H1 (cell line): ENCODE results near the gene CCT6A. TPM values are rescaled to one million over a fixed set of nuclear protein-coding genes. Genes with fewer than 3 reads are reported as not detected.

Experiments
- CTCF ChIA-PET: fragments of 300-600 bp; sonication (Branson Sonifier 250); formaldehyde crosslinking; loops from one replicate; lab custom pipeline; 2021; ENCODE audit not compliant: partially characterized antibody; lab: Charles Lee
- POLR2A ChIA-PET: fragments of 300-600 bp; sonication (Branson Sonifier 250); formaldehyde crosslinking; loops from one replicate; lab custom pipeline; 2021; ENCODE audit warnings: inconsistent platforms; ENCODE audit not compliant: partially characterized antibody; lab: Charles Lee
- DNase-seq, 2 experiments: peaks; one replicate each; pipeline versions ENCODE4 v3.0.0 to v3.0.0-alpha.2; 2010 to 2022; ENCODE audit warnings: low spot score in 2 of 2, low read depth in 1 of 2, mixed read lengths in 1 of 2
- FAIRE-seq: peaks from 2 replicates; lab custom pipeline; 2011; peaks lifted over from hg19 to GRCh38; lab: Jason Lieb, UNC
- H2AFZ ChIP-seq: 2 replicates; pipeline ENCODE4 v1.8.1; 2012; ENCODE audit warnings: low read length, inconsistent platforms
- H2AK5ac ChIP-seq: 2 replicates; pipeline ENCODE4 v1.6.1; 2013; ENCODE audit warnings: low read depth, low read length
- H2BK120ac ChIP-seq: replicated peaks from 2 replicates; pipeline ENCODE3; 2013; ENCODE audit warnings: low read depth, low read length, inconsistent platforms
- H2BK12ac ChIP-seq: 2 replicates; pipeline ENCODE4 v1.6.1; 2013; ENCODE audit warnings: low read depth, low read length
- H2BK15ac ChIP-seq: 2 replicates; pipeline ENCODE4 v1.6.1; 2013; ENCODE audit warnings: low read length
- H2BK20ac ChIP-seq: 2 replicates; pipeline ENCODE4 v1.6.1; 2013; ENCODE audit warnings: low read length
- H2BK5ac ChIP-seq: 2 replicates; pipeline ENCODE4 v1.6.1; 2013; ENCODE audit warnings: low read depth, low read length
- H3K14ac ChIP-seq: 2 replicates; pipeline ENCODE4 v1.6.1; 2013; ENCODE audit warnings: inconsistent platforms; ENCODE audit not compliant: insufficient read length
- H3K18ac ChIP-seq: 2 replicates; pipeline ENCODE4 v1.6.1; 2013; ENCODE audit warnings: low read length; ENCODE audit errors: extremely low read depth
- H3K23ac ChIP-seq: 2 replicates; pipeline ENCODE4 v1.6.1; 2013; ENCODE audit warnings: inconsistent platforms; ENCODE audit not compliant: insufficient read length
- H3K23me2 ChIP-seq: 2 replicates; pipeline ENCODE4 v1.6.1; 2013; ENCODE audit warnings: low read depth, low read length
- H3K27ac ChIP-seq: 2 replicates; pipeline ENCODE4 v1.6.1; 2011; ENCODE audit warnings: low read depth, low read length, inconsistent platforms
- H3K27me3 ChIP-seq, 4 experiments: replicated peaks in 1 of 4; 1 replicate in 1 of 4; 2 replicates in 3 of 4; pipeline versions ENCODE4 v1.6.1 to v1.8.1; 2011 to 2013; ENCODE audit warnings: low read length in 3 of 4, mild to moderate bottlenecking in 3 of 4, inconsistent platforms in 2 of 4, mixed read lengths in 2 of 4, moderate library complexity in 1 of 4; ENCODE audit not compliant: control insufficient read depth in 3 of 4, insufficient read depth in 3 of 4; ENCODE audit errors: extremely low read depth in 1 of 4
- H3K36me3 ChIP-seq, 4 experiments: 2 replicates each; pipeline versions ENCODE4 v1.6.1 to v1.8.1; 2011 to 2013; ENCODE audit warnings: mild to moderate bottlenecking in 4 of 4, low read length in 3 of 4, moderate library complexity in 2 of 4, control low read depth in 1 of 4, inconsistent platforms in 1 of 4; ENCODE audit not compliant: insufficient read depth in 4 of 4, control insufficient read depth in 2 of 4
- H3K4ac ChIP-seq: replicated peaks from 2 replicates; pipeline ENCODE3; 2013; ENCODE audit warnings: low read length, low read depth, mixed read lengths, inconsistent platforms; ENCODE audit not compliant: insufficient read length
- H3K4me1 ChIP-seq, 4 experiments: replicated peaks in 1 of 4; 1 replicate in 1 of 4; 2 replicates in 3 of 4; pipeline versions ENCODE4 v1.6.1 to v1.8.1; 2011 to 2013; ENCODE audit warnings: low read length in 3 of 4, inconsistent platforms in 2 of 4, mixed read lengths in 1 of 4; ENCODE audit not compliant: insufficient read depth in 4 of 4, control insufficient read depth in 3 of 4
- H3K4me2 ChIP-seq, 2 experiments: 2 replicates each; pipeline versions ENCODE4 v1.6.1 to v1.8.1; 2011 to 2013; ENCODE audit warnings: low read depth in 2 of 2, low read length in 2 of 2, control low read depth in 1 of 2, inconsistent platforms in 1 of 2, mild to moderate bottlenecking in 1 of 2; ENCODE audit not compliant: insufficient read depth in 1 of 2
- H3K4me3 ChIP-seq, 4 experiments: fragments of 200-600, 300-600 bp in 1 of 4; sonication (generic), shearing (Covaris generic), sonication (Bioruptor Twin) in 1 of 4; 2 replicates each; pipeline versions ENCODE4 v1.5.1 to v1.8.1; 2011 to 2016; ENCODE audit warnings: low read length in 4 of 4, low read depth in 3 of 4, control low read depth in 2 of 4, inconsistent platforms in 2 of 4, mild to moderate bottlenecking in 2 of 4, mixed read lengths in 1 of 4, moderate library complexity in 1 of 4; ENCODE audit not compliant: insufficient read depth in 2 of 4; ENCODE audit errors: extremely low read depth in 1 of 4
- H3K56ac ChIP-seq: replicated peaks from 2 replicates; pipeline ENCODE3; 2013; ENCODE audit warnings: low read depth, mild to moderate bottlenecking, mixed read lengths, low read length, inconsistent platforms; ENCODE audit not compliant: insufficient read length
- H3K79me1 ChIP-seq: 2 replicates; pipeline ENCODE4 v1.6.1; 2013; ENCODE audit warnings: low read depth, low read length, control low read depth
- H3K79me2 ChIP-seq, 2 experiments: 2 replicates each; pipeline versions ENCODE4 v1.6.1 to v1.8.1; 2012 to 2013; ENCODE audit warnings: low read length in 2 of 2, mild to moderate bottlenecking in 2 of 2, inconsistent platforms in 1 of 2; ENCODE audit not compliant: insufficient read depth in 2 of 2, control insufficient read depth in 1 of 2
- H3K9ac ChIP-seq, 4 experiments: replicated peaks in 1 of 4; 1 replicate in 1 of 4; 2 replicates in 3 of 4; pipeline versions ENCODE4 v1.6.1 to v1.8.1; 2011 to 2013; ENCODE audit warnings: low read depth in 3 of 4, low read length in 3 of 4, control low read depth in 2 of 4, mild to moderate bottlenecking in 2 of 4, moderate library complexity in 2 of 4, inconsistent platforms in 1 of 4; ENCODE audit errors: extremely low read depth in 1 of 4
- H3K9me3 ChIP-seq, 2 experiments: 2 replicates each; pipeline versions ENCODE4 v1.6.1 to v1.8.1; 2012 to 2013; ENCODE audit warnings: mild to moderate bottlenecking in 2 of 2, moderate library complexity in 2 of 2, control low read depth in 1 of 2, inconsistent platforms in 1 of 2, low read depth in 1 of 2, low read length in 1 of 2, mixed read lengths in 1 of 2; ENCODE audit not compliant: insufficient read depth in 2 of 2
- H4K20me1 ChIP-seq, 2 experiments: replicated peaks in 1 of 2; 2 replicates each; pipeline versions ENCODE3 to v1.8.1; 2011 to 2013; ENCODE audit warnings: inconsistent platforms in 2 of 2, low read length in 2 of 2, mild to moderate bottlenecking in 1 of 2; ENCODE audit not compliant: insufficient read depth in 2 of 2, control insufficient read depth in 1 of 2
- H4K5ac ChIP-seq: 2 replicates; pipeline ENCODE4 v1.6.1; 2013; ENCODE audit warnings: low read length, low read depth, mixed read lengths, inconsistent platforms; ENCODE audit not compliant: insufficient read length
- H4K8ac ChIP-seq: 2 replicates; pipeline ENCODE4 v1.8.0; 2013; ENCODE audit warnings: mild to moderate bottlenecking, moderate library complexity, low read length, inconsistent platforms; ENCODE audit not compliant: insufficient read depth; ENCODE audit errors: extremely low read depth
- H4K91ac ChIP-seq: replicated peaks from 2 replicates; pipeline ENCODE3; 2013; ENCODE audit warnings: low read length, mixed read lengths, inconsistent platforms; ENCODE audit not compliant: insufficient read length
- CEBPB ChIP-seq: IDR thresholded peaks from 2 replicates; pipeline ENCODE4 v1.6.1; 2012; ENCODE audit warnings: low read depth, low read length
- CTBP2 ChIP-seq: IDR thresholded peaks from 2 replicates; pipeline ENCODE4 v1.7.0; 2011; ENCODE audit warnings: borderline replicate concordance, mild to moderate bottlenecking, moderate library complexity, mixed read lengths, low read length; ENCODE audit not compliant: insufficient read depth, insufficient read length
- FOSL1 ChIP-seq: IDR thresholded peaks from 2 replicates; pipeline ENCODE4 v1.6.1; 2011; ENCODE audit warnings: mild to moderate bottlenecking, low read depth, low read length, moderate library complexity; ENCODE audit not compliant: insufficient read depth
- HDAC6 ChIP-seq: IDR thresholded peaks from one replicate; pipeline ENCODE4 v1.7.1; 2012; ENCODE audit warnings: low read depth, mild to moderate bottlenecking, inconsistent platforms, low read length, moderate library complexity
- KDM4A ChIP-seq: IDR thresholded peaks from one replicate; pipeline ENCODE4 v1.7.1; 2012; ENCODE audit warnings: low read depth, mild to moderate bottlenecking, moderate library complexity, low read length, inconsistent platforms; ENCODE audit not compliant: severe bottlenecking
- PHF8 ChIP-seq: fragments of 200-600 bp; sonication (generic); conservative IDR thresholded peaks from 2 replicates; pipeline ENCODE4 v1.7.1; 2012; ENCODE audit warnings: low read depth, mild to moderate bottlenecking, inconsistent platforms, low read length, moderate library complexity
- SP4 ChIP-seq: IDR thresholded peaks from 2 replicates; pipeline ENCODE4 v1.6.1; 2012; ENCODE audit warnings: low read length, inconsistent platforms
- SUZ12 ChIP-seq: fragments of 200-600 bp; sonication (generic); IDR thresholded peaks from 2 replicates; pipeline ENCODE4 v1.6.1; 2012; ENCODE audit warnings: mild to moderate bottlenecking, inconsistent platforms, low read length, moderate library complexity, mixed read lengths
- WGBS, 2 experiments: shearing (Covaris generic) in 1 of 2; methylation state at CpG; one replicate each; pipeline versions ENCODE4 v1.1.6 to v1.1.7; 2013 to 2015; ENCODE audit warnings: low lambda C conversion rate in 2 of 2, mixed read lengths in 2 of 2, inconsistent platforms in 1 of 2, low coverage in 1 of 2, missing lambda C conversion rate in 1 of 2; ENCODE audit not compliant: insufficient replicate concordance in 2 of 2, insufficient coverage in 1 of 2, insufficient read length in 1 of 2; ENCODE audit errors: extremely low coverage in 1 of 2, missing lambda C conversion rate in 1 of 2; 5-methylcytosine and 5-hydroxymethylcytosine counted together
- polyA plus RNA-seq, 7 experiments: library from polyadenylated mRNA; depleted of rRNA in 3 of 7; stranded (reverse) in 5 of 7; unstranded in 2 of 7; fragments of >200 nt in 5 of 7; fragments of 200-250 nt in 2 of 7; gene quantifications; 1 replicate in 5 of 7; 2 replicates in 1 of 7; 4 replicates in 1 of 7; pipeline versions ENCODE4 v1.2.1 to v1.2.3, GENCODE V29; 2011 to 2013; ENCODE audit warnings: missing spikeins in 2 of 7, mixed read lengths in 2 of 7
- total RNA-seq: library from RNA; stranded (reverse); fragmentation: NEBNext Ultra II Directional; extraction: Animal tissue kit (Norgen Biotek cat#: 25700); gene quantifications from 2 replicates; pipeline ENCODE4 v1.2.1, GENCODE V29; 2021

Gene CCT6A
- total and polyA plus RNA-seq, 2 of the 8 experiments (the other 6 are each of a cell fraction or from before 2014, with no cell fraction given) = 201 to 272 TPM

GRCh38 chr7:56048245-56048644, 3.3 kb upstream of the CCT6A start:
- H3K4me2 ChIP-seq = no peak overlapping the region
- CTCF ChIA-PET = interaction anchor here (0.7 kb wide), 1 partner anchor 15 kb away, joined by 3 read pairs; no protein-coding TSS in a partner anchor
- H3K79me2 ChIP-seq = peaks cover 7 to 35% of the 10 kb centered on the region in 2 experiments

More at GRCh38 chr7:56048245-56048644, 3.3 kb upstream of the CCT6A start:
- no peak overlapping the region for H4K5ac ChIP-seq
- H3K14ac ChIP-seq = no peak overlapping the region
- H3K4me1 ChIP-seq = peaks cover 0 to 10% (median 1%) of the 10 kb centered on the region in 4 experiments; a peak in 6 of 7 replicates
- H3K4me3 ChIP-seq = no peak overlapping the region
- no peaks in the 10 kb centered on the region; the same call in 1 of the 2 replicates for H3K79me1 ChIP-seq
- no peaks in the 10 kb centered on the region for H3K9me3 ChIP-seq
- no peak overlapping the region for H3K18ac ChIP-seq
- H2BK5ac ChIP-seq = no peak overlapping the region
- 89% methylated on average over 1 of the region's 1 CpG; no CpG with 5 or more reads in 1 of the 2 experiments for WGBS, 2 experiments
- no peak for TF ChIP-seq FOSL1
- TF ChIP-seq SUZ12 = no peak
- no peak for TF ChIP-seq KDM4A
- no peak for TF ChIP-seq CEBPB
- TF ChIP-seq PHF8 = no peak
- TF ChIP-seq SP4 = no peak
- TF ChIP-seq CTBP2 = no peak
- no peak for TF ChIP-seq HDAC6
- TF ChIP-seq, all 59 proteins: peak for 0
- no peak for DNase-seq
- no peak overlapping the region for H3K23ac ChIP-seq
- no peak overlapping the region for H4K8ac ChIP-seq
- peaks cover 0 to 8% (median under 1%) of the 10 kb centered on the region in 4 experiments; a peak in 7 of 8 replicates for H3K36me3 ChIP-seq
- no peak overlapping the region for H2AFZ ChIP-seq
- no peak overlapping the region for H3K56ac ChIP-seq
- no peak overlapping the region for H2BK15ac ChIP-seq
- H3K23me2 ChIP-seq = no peaks in the 10 kb centered on the region; the same call in 1 of the 2 replicates
- no peak overlapping the region for H2BK120ac ChIP-seq
- no peaks in the 10 kb centered on the region for H4K20me1 ChIP-seq
- POLR2A ChIA-PET = interaction anchor here (0.6 to 44.4 kb wide), 4 partner anchors 10 to 94 kb away, joined by 3 to 869 read pairs (median 5); partner anchors contain the start of gene SUMF2
- no peak overlapping the region for H4K91ac ChIP-seq
- H2BK12ac ChIP-seq = no peak overlapping the region
- H3K4ac ChIP-seq = no peak overlapping the region
- no peak overlapping the region for H2AK5ac ChIP-seq
- FAIRE-seq = no peak
- H3K9ac ChIP-seq = no peak overlapping the region
- no peaks in the 10 kb centered on the region for H3K27me3 ChIP-seq
- H2BK20ac ChIP-seq = no peak overlapping the region
- no peak overlapping the region for H3K27ac ChIP-seq
